DND-41 (cell line): ENCODE data around the gene CABP4.
A peak's percentile ranks its signal among the peaks of the same experiment; 100 is the strongest.

ENCODE experiments used
- ATAC-seq: fragments of 200-7000 bp; cut with Tn5 transposase; 3 replicates; pipeline ENCODE4 v1.9.1; 2021; ENCODE audit warnings: low read depth; ENCODE audit not compliant: insufficient read depth
- DNase-seq: peaks from one replicate; pipeline ENCODE4 v3.0.0-alpha.2; 2020
- H2AFZ ChIP-seq: 2 replicates; pipeline ENCODE4 v1.6.0; 2012; ENCODE audit warnings: low read depth, low read length
- H3K27ac ChIP-seq: 2 replicates; pipeline ENCODE4 v1.5.1; 2012; ENCODE audit warnings: low read length, inconsistent platforms
- H3K27me3 ChIP-seq: fragments of 200-600 bp; sonication (generic); 2 replicates; pipeline ENCODE4 v1.6.0; 2012; ENCODE audit warnings: low read length, mild to moderate bottlenecking, inconsistent platforms; ENCODE audit not compliant: insufficient read depth, poor library complexity
- H3K36me3 ChIP-seq: 2 replicates; pipeline ENCODE4 v1.5.1; 2012; ENCODE audit warnings: low read length, inconsistent platforms; ENCODE audit not compliant: insufficient read depth
- H3K4me1 ChIP-seq: 2 replicates; pipeline ENCODE4 v1.5.1; 2012; ENCODE audit warnings: mild to moderate bottlenecking, low read length; ENCODE audit not compliant: insufficient read depth
- H3K4me2 ChIP-seq: 2 replicates; pipeline ENCODE4 v1.6.0; 2012; ENCODE audit warnings: mild to moderate bottlenecking, moderate library complexity, low read length, inconsistent platforms; ENCODE audit not compliant: insufficient read depth
- H3K4me3 ChIP-seq, 2 experiments: fragments of 200-600 bp in 1 of 2; shearing (Covaris generic) in 1 of 2; 2 replicates each; pipeline ENCODE4 v1.5.1; 2012 to 2016; ENCODE audit warnings: inconsistent platforms in 2 of 2, low read length in 2 of 2, mild to moderate bottlenecking in 2 of 2, low read depth in 1 of 2, moderate library complexity in 1 of 2
- H3K79me2 ChIP-seq: 2 replicates; pipeline ENCODE4 v1.6.0; 2012; ENCODE audit warnings: low read length, inconsistent platforms; ENCODE audit not compliant: insufficient read depth
- H3K9ac ChIP-seq: 2 replicates; pipeline ENCODE4 v1.6.0; 2012; ENCODE audit warnings: low read depth, mild to moderate bottlenecking, inconsistent platforms, low read length, moderate library complexity
- H3K9me3 ChIP-seq: 2 replicates; pipeline ENCODE4 v1.5.1; 2012; ENCODE audit warnings: low read length, moderate library complexity, mild to moderate bottlenecking, inconsistent platforms; ENCODE audit not compliant: insufficient read depth, severe bottlenecking
- H4K20me1 ChIP-seq: 2 replicates; pipeline ENCODE4 v1.6.0; 2012; ENCODE audit warnings: low read length; ENCODE audit not compliant: insufficient read depth
- EZH2 ChIP-seq: IDR thresholded peaks from 3 replicates; pipeline ENCODE4 v1.6.1; 2012; ENCODE audit warnings: borderline replicate concordance, low read depth, mild to moderate bottlenecking, moderate library complexity, low read length, inconsistent platforms; ENCODE audit not compliant: severe bottlenecking
- TF ChIP-seq, protein P1 (sequence below): IDR thresholded peaks from 2 replicates; pipeline ENCODE4 v1.5.1; 2012; ENCODE audit warnings: borderline replicate concordance, low read length, moderate library complexity, mild to moderate bottlenecking; ENCODE audit not compliant: poor library complexity, severe bottlenecking; ENCODE audit errors: extremely low read depth

The CABP4 gene

DNA sequence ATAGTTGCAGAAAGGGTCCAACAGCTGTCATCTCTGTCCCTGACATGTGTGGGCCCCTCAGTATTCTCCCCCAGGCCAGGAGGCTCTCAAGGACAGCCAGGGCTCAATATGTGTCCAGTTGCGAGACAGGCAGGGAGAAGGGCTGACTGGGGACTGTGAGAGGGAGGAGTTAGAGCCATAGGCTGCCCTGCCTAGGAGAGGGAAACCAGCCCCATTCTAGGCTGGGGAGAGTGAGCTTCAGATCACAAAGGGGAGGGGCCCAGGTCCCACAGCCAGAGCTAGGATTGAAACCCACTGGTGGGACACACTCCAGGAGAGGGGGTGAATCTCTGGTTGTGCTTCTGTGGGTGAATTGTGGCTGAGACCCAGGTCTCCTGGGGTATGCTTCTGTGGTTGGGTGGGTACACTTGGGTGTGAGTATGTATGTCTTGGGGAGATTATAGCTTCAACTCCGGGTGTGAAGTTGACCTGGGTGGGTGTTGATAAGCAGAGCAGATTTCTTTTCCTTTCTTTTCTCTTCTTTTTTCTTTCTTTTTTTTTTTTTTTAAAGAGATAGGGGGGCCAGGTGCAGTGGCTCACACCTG, 41.8 kb upstream of the CABP4 start:
- Histone ChIP-seq H3K79me2 (peaks cover 16% of the 10 kb centered on the region), H3K27me3 (no peaks in the 10 kb centered on the region), H3K4me3 (no peak overlapping the region), H2AFZ (no peak overlapping the region), H4K20me1 (no peaks in the 10 kb centered on the region), H3K9me3 (no peaks in the 10 kb centered on the region), H3K9ac (peak overlapping the region; percentile 20; the same call in 1 of the 2 replicates), H3K27ac (peak overlapping the region; percentile 64), H3K36me3 (no peaks in the 10 kb centered on the region; the same call in 1 of the 2 replicates), H3K4me1 (peaks cover 77% of the 10 kb centered on the region), H3K4me2 (no peak overlapping the region)
- ATAC-seq (no peak), DNase-seq (peak; percentile 52)
- TF ChIP-seq EZH2, result no peak
- TF ChIP-seq, protein P1, sequence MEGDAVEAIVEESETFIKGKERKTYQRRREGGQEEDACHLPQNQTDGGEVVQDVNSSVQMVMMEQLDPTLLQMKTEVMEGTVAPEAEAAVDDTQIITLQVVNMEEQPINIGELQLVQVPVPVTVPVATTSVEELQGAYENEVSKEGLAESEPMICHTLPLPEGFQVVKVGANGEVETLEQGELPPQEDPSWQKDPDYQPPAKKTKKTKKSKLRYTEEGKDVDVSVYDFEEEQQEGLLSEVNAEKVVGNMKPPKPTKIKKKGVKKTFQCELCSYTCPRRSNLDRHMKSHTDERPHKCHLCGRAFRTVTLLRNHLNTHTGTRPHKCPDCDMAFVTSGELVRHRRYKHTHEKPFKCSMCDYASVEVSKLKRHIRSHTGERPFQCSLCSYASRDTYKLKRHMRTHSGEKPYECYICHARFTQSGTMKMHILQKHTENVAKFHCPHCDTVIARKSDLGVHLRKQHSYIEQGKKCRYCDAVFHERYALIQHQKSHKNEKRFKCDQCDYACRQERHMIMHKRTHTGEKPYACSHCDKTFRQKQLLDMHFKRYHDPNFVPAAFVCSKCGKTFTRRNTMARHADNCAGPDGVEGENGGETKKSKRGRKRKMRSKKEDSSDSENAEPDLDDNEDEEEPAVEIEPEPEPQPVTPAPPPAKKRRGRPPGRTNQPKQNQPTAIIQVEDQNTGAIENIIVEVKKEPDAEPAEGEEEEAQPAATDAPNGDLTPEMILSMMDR, result no peak

GRCh38 chr11:67415501-67416304, 39.5 kb upstream of the CABP4 start, which contains the start of gene CARNS1:
Gene CARNS1, plus strand, starts transcription at chr11:67415678. Its CDS starts 522 bp downstream, at chr11:67416200.
- TF ChIP-seq EZH2, result no peak
- TF ChIP-seq, protein P1, result no peak
- DNase-seq (no peak), ATAC-seq (no peak)
- peak within 1 kb of the TSS; percentile 95 for H3K4me2 ChIP-seq
- peaks cover 6% of the 10 kb centered on the region; the same call in 1 of the 2 replicates for H3K36me3 ChIP-seq
- no peaks in the 10 kb centered on the region for H4K20me1 ChIP-seq
- peak within 1 kb of the TSS; percentile 91 for H3K9ac ChIP-seq
- peaks cover 35% of the 10 kb centered on the region for H3K79me2 ChIP-seq
- no peaks in the 10 kb centered on the region for H3K9me3 ChIP-seq
- H3K4me3 ChIP-seq, result peak within 1 kb of the TSS in 1 of 2 experiments; percentile 44; a peak in 1 of 4 replicates
- peak within 1 kb of the TSS; percentile 93 for H3K27ac ChIP-seq
- peaks cover 75% of the 10 kb centered on the region for H3K4me1 ChIP-seq
- no peak within 1 kb of the TSS for H2AFZ ChIP-seq
- H3K27me3 ChIP-seq, result no peaks in the 10 kb centered on the region

DNA sequence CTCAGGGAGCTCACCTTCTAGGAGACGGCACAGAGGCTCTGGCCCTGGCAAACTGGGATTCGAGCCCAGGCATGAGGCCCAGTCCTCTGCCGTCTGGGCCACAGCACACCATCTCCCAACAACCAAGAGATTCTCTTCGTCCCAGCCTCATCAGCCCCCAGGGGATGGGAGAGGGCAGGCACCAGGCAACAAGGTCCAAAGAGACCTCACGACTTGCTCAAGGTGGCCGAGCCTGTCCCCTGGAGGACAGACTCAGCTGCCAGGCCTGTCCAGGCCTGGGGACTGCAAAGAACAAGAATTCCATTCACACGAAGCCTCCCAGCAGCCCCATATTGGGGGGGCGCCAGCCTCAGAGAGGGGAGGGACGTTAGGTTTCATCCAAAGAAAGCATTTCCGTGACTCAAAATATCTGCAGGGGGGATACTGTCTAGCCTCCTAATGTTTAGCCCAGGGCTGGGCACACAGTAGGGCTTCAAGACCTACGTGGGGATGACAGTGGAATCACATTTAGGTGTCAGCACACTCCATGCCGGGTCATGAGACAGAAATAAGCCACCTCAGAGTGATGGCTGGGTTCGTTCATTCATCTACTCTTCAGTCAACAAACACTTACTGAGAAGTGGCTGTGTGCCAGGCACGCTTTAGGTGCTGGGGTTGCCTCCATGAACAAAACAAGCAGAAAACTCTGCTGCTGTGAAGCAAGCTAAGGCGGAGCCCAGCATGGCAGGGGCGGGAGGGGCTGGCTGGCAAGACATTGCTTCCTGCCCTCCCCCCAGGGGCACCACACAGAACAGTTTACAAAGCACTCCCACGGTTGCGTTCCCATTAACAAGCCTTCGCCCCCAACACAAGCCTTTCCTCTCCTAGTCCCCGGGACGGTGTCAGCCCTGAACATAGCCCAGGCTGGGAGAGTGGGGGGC, 38.5 kb upstream of the CABP4 start:
- peaks cover 37% of the 10 kb centered on the region for H3K79me2 ChIP-seq
- ATAC-seq (peak; percentile 69), DNase-seq (peak; percentile 92)
- H3K36me3 ChIP-seq, result peaks cover 6% of the 10 kb centered on the region; the same call in 1 of the 2 replicates
- H3K27ac ChIP-seq, result peak overlapping the region; percentile 93
- H3K9ac ChIP-seq, result peak overlapping the region; percentile 91
- peak overlapping the region; percentile 21; the same call in 1 of the 2 replicates for H2AFZ ChIP-seq
- H3K4me1 ChIP-seq, result peaks cover 71% of the 10 kb centered on the region
- H3K4me3 ChIP-seq, result peak overlapping the region in 1 of 2 experiments; percentile 44; a peak in 2 of 4 replicates
- H3K9me3 ChIP-seq, result no peaks in the 10 kb centered on the region
- no peak for TF ChIP-seq EZH2
- no peaks in the 10 kb centered on the region for H3K27me3 ChIP-seq
- peak overlapping the region; percentile 95 for H3K4me2 ChIP-seq
- no peaks in the 10 kb centered on the region for H4K20me1 ChIP-seq
